Neural crest cell (in vitro differentiated cells): ENCODE results near the gene SLC1A7. TPM values are rescaled to one million over a fixed set of nuclear protein-coding genes. Genes with fewer than 3 reads are reported as not detected.

Source experiments
- DNase-seq: peaks from one replicate; pipeline ENCODE4 v3.0.0; 2021; ENCODE audit warnings: low read depth, mixed read lengths, low spot score
- H3K27ac Mint-ChIP-seq: one replicate; pipeline ENCODE4 v1.8.0; 2021; ENCODE audit warnings: mild to moderate bottlenecking, mixed read lengths; ENCODE audit not compliant: unreplicated experiment
- H3K27me3 Mint-ChIP-seq: 2 replicates; pipeline ENCODE4 v1.8.0; 2021; ENCODE audit warnings: low read depth, mild to moderate bottlenecking, mixed read lengths
- H3K36me3 Mint-ChIP-seq: 2 replicates; pipeline ENCODE4 v1.8.0; 2021; ENCODE audit warnings: low read depth, mild to moderate bottlenecking, mixed read lengths
- H3K4me1 Mint-ChIP-seq: 2 replicates; pipeline ENCODE4 v1.8.0; 2021; ENCODE audit warnings: mixed read lengths
- H3K4me3 Mint-ChIP-seq: one replicate; pipeline ENCODE4 v1.8.0; 2021; ENCODE audit warnings: mild to moderate bottlenecking, mixed read lengths
- H3K9me3 Mint-ChIP-seq: 2 replicates; pipeline ENCODE4 v1.8.0; 2021; ENCODE audit warnings: mixed read lengths
- CTCF ChIP-seq: fragments of 200-600 bp; sonication (generic); conservative IDR thresholded peaks from 2 replicates; pipeline ENCODE4 v1.5.0; 2021; ENCODE audit warnings: antibody characterized with exemption, mild to moderate bottlenecking
- total RNA-seq: library from RNA; stranded (reverse); gene quantifications from 2 replicates; pipeline ENCODE4 v1.2.1, GENCODE V29; 2021

The SLC1A7 gene
- total RNA-seq, 1 donor from 2014 or later, result not detected

DNA sequence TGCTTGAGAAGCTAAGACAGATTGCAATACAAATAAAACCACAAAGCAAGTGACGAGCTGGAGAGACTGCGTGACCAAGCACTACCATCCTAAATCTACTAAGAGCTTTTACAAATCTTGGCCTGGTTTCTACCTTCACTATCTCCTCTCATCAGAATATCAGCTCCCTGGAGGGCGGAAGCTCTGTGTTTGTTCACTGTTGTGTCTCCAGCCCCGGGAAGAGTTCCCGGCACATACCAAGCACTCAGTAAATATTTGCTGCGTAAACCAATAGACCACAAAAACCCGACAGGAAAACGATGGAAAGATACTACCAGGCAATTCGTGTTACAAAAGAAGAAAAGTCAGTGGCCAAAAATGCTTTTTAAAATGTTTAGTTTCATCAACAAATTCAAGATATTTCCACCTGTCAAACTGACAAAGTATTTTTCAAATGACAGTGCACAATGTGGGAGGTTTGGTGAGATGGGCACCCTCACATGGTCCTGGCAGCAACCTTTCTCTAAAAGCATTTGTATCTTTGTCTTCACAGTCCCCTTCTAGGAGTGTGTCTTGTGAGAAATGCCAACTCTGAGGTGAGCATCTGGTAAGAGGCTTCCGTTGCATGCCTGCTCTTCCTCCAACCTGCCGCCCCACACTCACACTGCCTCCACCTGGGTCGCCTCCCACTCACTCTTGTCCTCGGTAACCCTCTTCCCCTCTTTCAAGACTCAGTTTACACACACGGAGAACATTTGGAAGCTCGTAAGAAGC is 34.7 kb downstream of the SLC1A7 start:
- Mint-ChIP-seq H3K9me3 (no peaks in the 10 kb centered on the region), H3K27me3 (no peaks in the 10 kb centered on the region), H3K4me3 (no peak overlapping the region), H3K4me1 (peaks cover 39% of the 10 kb centered on the region), H3K36me3 (no peaks in the 10 kb centered on the region), H3K27ac (no peak overlapping the region)
- TF ChIP-seq CTCF, result no peak
- no peak for DNase-seq

- Mint-ChIP-seq H3K4me3 (no peak overlapping the region), H3K27me3 (no peaks in the 10 kb centered on the region), H3K36me3 (no peaks in the 10 kb centered on the region), H3K9me3 (no peaks in the 10 kb centered on the region), H3K4me1 (peaks cover 39% of the 10 kb centered on the region), H3K27ac (no peak overlapping the region)
- TF ChIP-seq CTCF, result no peak
- no peak for DNase-seq
Observed at GRCh38 chr1:53107090-53107489, 35.3 kb downstream of the SLC1A7 start.

- TF ChIP-seq CTCF, result no peak
- Mint-ChIP-seq H3K9me3 (no peaks in the 10 kb centered on the region), H3K36me3 (no peaks in the 10 kb centered on the region), H3K27ac (peak overlapping the region; percentile 81), H3K4me1 (peaks cover 27% of the 10 kb centered on the region), H3K27me3 (no peaks in the 10 kb centered on the region), H3K4me3 (peak overlapping the region; percentile 4)
- no peak for DNase-seq
Observed at GRCh38 chr1:53104289-53104913, 38.0 kb downstream of the SLC1A7 start.

DNA sequence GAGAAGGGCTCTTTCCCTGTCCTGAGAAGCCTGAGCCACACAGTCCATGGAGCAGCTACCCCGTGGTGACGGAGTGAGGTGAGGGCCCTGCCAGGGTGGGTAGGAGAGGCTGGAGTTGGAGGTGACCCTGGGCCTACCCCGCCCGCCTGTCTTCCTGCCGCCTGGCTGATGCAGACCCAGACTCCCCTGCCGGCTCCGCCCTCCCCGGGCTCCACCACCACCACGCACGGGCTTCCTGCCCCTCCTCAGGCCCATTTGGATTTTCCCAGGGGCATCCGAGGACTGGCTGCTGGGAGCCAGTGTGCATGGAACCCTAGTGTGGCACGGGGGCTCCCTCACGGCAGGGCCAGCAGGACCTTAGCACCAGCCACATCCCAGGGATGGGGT is 47.9 kb downstream of the SLC1A7 start:
- no peaks in the 10 kb centered on the region for H3K36me3 Mint-ChIP-seq
- no peak for TF ChIP-seq CTCF
- H3K4me3 Mint-ChIP-seq, result no peak overlapping the region
- no peaks in the 10 kb centered on the region for H3K27me3 Mint-ChIP-seq
- H3K4me1 Mint-ChIP-seq, result no peaks in the 10 kb centered on the region
- no peak for DNase-seq
- no peaks in the 10 kb centered on the region for H3K9me3 Mint-ChIP-seq
- no peak overlapping the region for H3K27ac Mint-ChIP-seq

- Mint-ChIP-seq H3K4me1 (no peaks in the 10 kb centered on the region), H3K9me3 (no peaks in the 10 kb centered on the region)
- no peak for TF ChIP-seq CTCF
Observed at GRCh38 chr1:53093778-53094532, 48.5 kb downstream of the SLC1A7 start.

More at GRCh38 chr1:53093778-53094532, 48.5 kb downstream of the SLC1A7 start:
- H3K27me3 Mint-ChIP-seq, result no peaks in the 10 kb centered on the region
- no peak overlapping the region for H3K4me3 Mint-ChIP-seq
- H3K27ac Mint-ChIP-seq, result peak overlapping the region; percentile 12
- H3K36me3 Mint-ChIP-seq, result no peaks in the 10 kb centered on the region
- DNase-seq, result no peak
